ENCODE data around the gene KCND2. TPM values are rescaled to one million over a fixed set of nuclear protein-coding genes. Genes with fewer than 3 reads are reported as not detected.
A peak's percentile ranks its signal among the peaks of the same experiment; 100 is the strongest.

The KCND2 gene
- total RNA-seq, 1 donor from 2014 or later = 2.9 TPM

DNA sequence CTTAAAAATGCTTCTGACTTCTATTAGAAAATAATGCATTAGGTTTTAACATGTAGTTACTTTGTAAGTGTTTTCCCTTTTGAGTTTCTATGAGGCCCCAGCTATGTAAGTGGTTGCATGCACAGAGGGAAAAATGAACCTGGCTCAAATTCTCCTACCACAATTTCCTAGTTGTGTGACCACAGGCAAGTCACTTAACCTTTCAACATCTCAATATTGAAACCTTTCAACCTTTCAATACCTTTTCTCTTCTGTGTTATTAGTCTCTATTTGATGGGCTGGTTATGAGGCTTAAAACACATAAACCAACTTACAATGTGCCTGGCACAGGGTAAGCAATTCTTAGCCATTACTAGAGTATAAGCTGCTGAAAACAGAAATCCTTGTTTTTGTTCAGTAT lies 203.0 kb downstream of the KCND2 start:
- TF ChIP-seq, protein P1, sequence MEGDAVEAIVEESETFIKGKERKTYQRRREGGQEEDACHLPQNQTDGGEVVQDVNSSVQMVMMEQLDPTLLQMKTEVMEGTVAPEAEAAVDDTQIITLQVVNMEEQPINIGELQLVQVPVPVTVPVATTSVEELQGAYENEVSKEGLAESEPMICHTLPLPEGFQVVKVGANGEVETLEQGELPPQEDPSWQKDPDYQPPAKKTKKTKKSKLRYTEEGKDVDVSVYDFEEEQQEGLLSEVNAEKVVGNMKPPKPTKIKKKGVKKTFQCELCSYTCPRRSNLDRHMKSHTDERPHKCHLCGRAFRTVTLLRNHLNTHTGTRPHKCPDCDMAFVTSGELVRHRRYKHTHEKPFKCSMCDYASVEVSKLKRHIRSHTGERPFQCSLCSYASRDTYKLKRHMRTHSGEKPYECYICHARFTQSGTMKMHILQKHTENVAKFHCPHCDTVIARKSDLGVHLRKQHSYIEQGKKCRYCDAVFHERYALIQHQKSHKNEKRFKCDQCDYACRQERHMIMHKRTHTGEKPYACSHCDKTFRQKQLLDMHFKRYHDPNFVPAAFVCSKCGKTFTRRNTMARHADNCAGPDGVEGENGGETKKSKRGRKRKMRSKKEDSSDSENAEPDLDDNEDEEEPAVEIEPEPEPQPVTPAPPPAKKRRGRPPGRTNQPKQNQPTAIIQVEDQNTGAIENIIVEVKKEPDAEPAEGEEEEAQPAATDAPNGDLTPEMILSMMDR (IDR thresholded peaks at IDR 0.05) = no peak
- TF ChIP-seq EZH2 (IDR thresholded peaks at IDR 0.05) = no peak
- no peak for TF ChIP-seq EZH2phosphoT487 (IDR thresholded peaks at IDR 0.05)
- H3K27me3 Mint-ChIP-seq (ENCODE audit: insufficient read depth, low read depth) = no peaks in the 10 kb centered on the region
- no peaks in the 10 kb centered on the region for H3K36me3 Mint-ChIP-seq
- H3K9me3 Mint-ChIP-seq = no peaks in the 10 kb centered on the region
- Histone ChIP-seq H3K36me3 (no peaks in the 10 kb centered on the region), H2AFZ (replicated peaks) (no peak overlapping the region), H3K4me1 (no peaks in the 10 kb centered on the region), H3K4me3 (no peak overlapping the region), H3K9me3 (ENCODE audit: low read depth) (no peaks in the 10 kb centered on the region), H3K4me2 (no peak overlapping the region), H3K79me2 (ENCODE audit: low read depth) (no peaks in the 10 kb centered on the region), H3K9ac (no peak overlapping the region), H3F3A (ENCODE audit: low read depth) (no peaks in the 10 kb centered on the region), H4K20me1 (ENCODE audit: low read depth) (no peaks in the 10 kb centered on the region), H3K27ac (no peak overlapping the region), H3K27me3 (no peaks in the 10 kb centered on the region)
- no peak for DNase-seq (ENCODE audit: low spot score)
- no peak overlapping the region for H3K4me3 Mint-ChIP-seq
- H3K27ac Mint-ChIP-seq = no peak overlapping the region
- no peaks in the 10 kb centered on the region for H3K4me1 Mint-ChIP-seq

DNA sequence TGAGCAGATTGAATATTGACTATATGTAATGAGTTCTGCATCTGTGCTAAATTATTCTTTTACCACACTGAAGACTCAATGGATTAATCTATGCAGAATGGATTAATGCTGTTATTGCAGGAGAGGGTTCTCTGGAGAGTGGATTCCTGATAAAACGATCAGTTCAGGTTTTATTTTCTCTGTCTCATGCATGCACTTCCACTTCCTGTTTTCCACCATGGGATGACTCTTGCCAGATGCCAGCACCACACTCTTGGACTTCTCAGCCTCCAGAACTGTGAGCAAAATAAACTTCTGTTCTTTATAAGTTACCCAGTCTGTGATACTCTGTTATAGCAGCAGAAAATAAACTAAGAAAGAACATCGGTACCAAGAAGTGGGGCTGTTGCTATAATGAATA lies 207.5 kb downstream of the KCND2 start:
- no peak overlapping the region for H3K9ac ChIP-seq
- H3K4me1 ChIP-seq = no peaks in the 10 kb centered on the region
- no peaks in the 10 kb centered on the region for H3K36me3 Mint-ChIP-seq
- no peaks in the 10 kb centered on the region for H3K79me2 ChIP-seq (ENCODE audit: low read depth)
- H3K27me3 ChIP-seq = no peaks in the 10 kb centered on the region
- H3K4me3 ChIP-seq = no peak overlapping the region
- no peaks in the 10 kb centered on the region for H3F3A ChIP-seq (ENCODE audit: low read depth)
- no peak overlapping the region for H3K4me2 ChIP-seq
- no peak overlapping the region for H3K27ac ChIP-seq
- H3K4me1 Mint-ChIP-seq = no peaks in the 10 kb centered on the region
- H3K4me3 Mint-ChIP-seq = no peak overlapping the region
- H4K20me1 ChIP-seq (ENCODE audit: low read depth) = no peaks in the 10 kb centered on the region
- no peak overlapping the region for H3K27ac Mint-ChIP-seq
- no peaks in the 10 kb centered on the region for H3K9me3 Mint-ChIP-seq
- no peaks in the 10 kb centered on the region for H3K36me3 ChIP-seq
- H3K9me3 ChIP-seq (ENCODE audit: low read depth) = no peaks in the 10 kb centered on the region
- no peak for DNase-seq (ENCODE audit: low spot score)
- no peak overlapping the region for H2AFZ ChIP-seq (replicated peaks)
- TF ChIP-seq, protein P1 (IDR thresholded peaks at IDR 0.05) = no peak
- TF ChIP-seq EZH2 (IDR thresholded peaks at IDR 0.05) (no peak), EZH2phosphoT487 (IDR thresholded peaks at IDR 0.05) (no peak)
- H3K27me3 Mint-ChIP-seq (ENCODE audit: insufficient read depth, low read depth) = no peaks in the 10 kb centered on the region

- Mint-ChIP-seq H3K27ac (no peak overlapping the region), H3K4me1 (no peaks in the 10 kb centered on the region), H3K9me3 (no peaks in the 10 kb centered on the region), H3K27me3 (ENCODE audit: insufficient read depth, low read depth) (no peaks in the 10 kb centered on the region), H3K4me3 (no peak overlapping the region), H3K36me3 (no peaks in the 10 kb centered on the region)
- H4K20me1 ChIP-seq (ENCODE audit: low read depth) = no peaks in the 10 kb centered on the region
- no peaks in the 10 kb centered on the region for H3K4me1 ChIP-seq
- H3K4me3 ChIP-seq = no peak overlapping the region
- no peaks in the 10 kb centered on the region for H3K27me3 ChIP-seq
- no peaks in the 10 kb centered on the region for H3K79me2 ChIP-seq (ENCODE audit: low read depth)
- TF ChIP-seq EZH2 (IDR thresholded peaks at IDR 0.05) = no peak
- H3K27ac ChIP-seq = no peak overlapping the region
- no peaks in the 10 kb centered on the region for H3F3A ChIP-seq (ENCODE audit: low read depth)
- H3K36me3 ChIP-seq = no peaks in the 10 kb centered on the region
- no peak for DNase-seq (ENCODE audit: low spot score)
- no peak overlapping the region for H3K4me2 ChIP-seq
- H2AFZ ChIP-seq (replicated peaks) = no peak overlapping the region
- no peaks in the 10 kb centered on the region for H3K9me3 ChIP-seq (ENCODE audit: low read depth)
- no peak overlapping the region for H3K9ac ChIP-seq
Measured at GRCh38 chr7:120480930-120481329, 208.0 kb downstream of the KCND2 start.

DNA sequence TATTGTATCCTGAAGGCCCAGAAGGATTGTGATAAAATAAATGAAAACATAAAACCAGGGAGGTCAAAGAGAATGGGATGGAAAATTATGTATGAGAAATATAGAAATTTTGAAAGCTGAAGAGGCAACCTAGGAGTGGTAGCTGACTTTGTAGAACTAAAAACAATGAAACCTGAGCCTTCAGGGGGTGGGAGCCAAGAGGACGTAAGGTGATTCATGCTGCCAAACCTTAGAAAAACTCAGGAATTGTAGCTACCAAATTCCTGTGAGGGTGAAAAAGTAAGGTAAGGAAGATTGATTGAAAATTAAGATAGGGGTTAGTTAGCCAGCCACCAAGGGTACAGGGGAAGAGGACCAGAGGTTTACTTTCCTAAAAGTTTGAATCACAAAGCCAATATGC lies 213.2 kb downstream of the KCND2 start:
- TF ChIP-seq EZH2 (IDR thresholded peaks at IDR 0.05) (no peak), EZH2phosphoT487 (IDR thresholded peaks at IDR 0.05) (no peak)
- TF ChIP-seq, protein P1 (IDR thresholded peaks at IDR 0.05) = no peak
- peak overlapping the region; percentile 50 for H2AFZ ChIP-seq (replicated peaks)
- H3K4me1 ChIP-seq = peaks cover 7% of the 10 kb centered on the region
- H3K9me3 ChIP-seq (ENCODE audit: low read depth) = no peaks in the 10 kb centered on the region
- peaks cover 2% of the 10 kb centered on the region for H3K9me3 Mint-ChIP-seq
- H3K36me3 ChIP-seq = no peaks in the 10 kb centered on the region
- H3K4me3 ChIP-seq = no peak overlapping the region
- no peaks in the 10 kb centered on the region for H3K27me3 Mint-ChIP-seq (ENCODE audit: insufficient read depth, low read depth)
- H3K27me3 ChIP-seq = no peaks in the 10 kb centered on the region
- no peaks in the 10 kb centered on the region for H3K4me1 Mint-ChIP-seq
- no peaks in the 10 kb centered on the region for H3K79me2 ChIP-seq (ENCODE audit: low read depth)
- H3F3A ChIP-seq (ENCODE audit: low read depth) = no peaks in the 10 kb centered on the region
- no peak overlapping the region for H3K4me3 Mint-ChIP-seq
- no peaks in the 10 kb centered on the region for H4K20me1 ChIP-seq (ENCODE audit: low read depth)
- H3K27ac ChIP-seq = no peak overlapping the region
- no peak for DNase-seq (ENCODE audit: low spot score)
- no peaks in the 10 kb centered on the region for H3K36me3 Mint-ChIP-seq
- no peak overlapping the region for H3K9ac ChIP-seq
- H3K27ac Mint-ChIP-seq = no peak overlapping the region
- no peak overlapping the region for H3K4me2 ChIP-seq
